A549 (cell line): ENCODE results near the gene AIMP1. TPM values are rescaled to one million over a fixed set of nuclear protein-coding genes. Genes with fewer than 3 reads are reported as not detected.

Experiments used
- ATAC-seq, 2 experiments: fragments of 200-7000 bp in 1 of 2; fragments of >200 bp in 1 of 2; cut with Nextera tagmentation in 1 of 2; cut with Tn5 transposase in 1 of 2; 3 replicates each; pipeline versions ENCODE4 v1.8.0 to v1.9.1; 2018 to 2020; ENCODE audit warnings: mild to moderate bottlenecking in 1 of 2, moderate library complexity in 1 of 2
- CTCF ChIA-PET: fragments of 300-600 bp; sonication (Branson Sonifier 250); formaldehyde crosslinking; extraction: SDS; loops from one replicate; lab custom pipeline; 2021; ENCODE audit warnings: antibody characterized with exemption, inconsistent platforms; lab: Yijun Ruan, JAX
- POLR2A ChIA-PET: fragments of 350-600 bp; formaldehyde crosslinking; extraction: SDS; loops from one replicate; lab custom pipeline; 2021; ENCODE audit warnings: antibody characterized with exemption, inconsistent platforms; lab: Yijun Ruan, JAX
- DNase-seq, 2 experiments: peaks; one replicate each; pipeline versions ENCODE4 v3.0.0 to v3.0.0-alpha.2; 2011 to 2016; ENCODE audit warnings: low read depth in 1 of 2, low spot score in 1 of 2
- FAIRE-seq: peaks from 2 replicates; lab custom pipeline; 2011; peaks lifted over from hg19 to GRCh38; lab: Jason Lieb, UNC
- H3K27ac ChIP-seq, 2 experiments: fragments of >200 bp; sonication (Bioruptor Twin); formaldehyde crosslinking; 3 replicates each; pipeline ENCODE4 v1.5.1; 2016 to 2017
- H3K4me1 ChIP-seq: fragments of >200 bp; sonication (Bioruptor Twin); formaldehyde crosslinking; 3 replicates; pipeline ENCODE4 v1.6.1; 2016
- H3K4me2 ChIP-seq: fragments of >200 bp; sonication (Bioruptor Twin); formaldehyde crosslinking; 3 replicates; pipeline ENCODE4 v1.6.1; 2016
- H3K4me3 ChIP-seq: fragments of >200 bp; sonication (Bioruptor Twin); formaldehyde crosslinking; 3 replicates; pipeline ENCODE4 v1.5.1; 2016
- H3K9me3 ChIP-seq: fragments of >200 bp; sonication (Bioruptor Twin); formaldehyde crosslinking; 3 replicates; pipeline ENCODE4 v1.6.1; 2016
- CEBPB ChIP-seq, 2 experiments: fragments of >200 bp in 1 of 2; sonication (Bioruptor Twin) in 1 of 2; formaldehyde crosslinking in 1 of 2; IDR thresholded peaks; 2 replicates each; pipeline ENCODE4 v1.6.1; 2012 to 2016
- CHD4 ChIP-seq: fragments of 200-600 bp; sonication (generic); IDR thresholded peaks from 2 replicates; pipeline ENCODE4 v1.6.1; 2016; ENCODE audit warnings: antibody characterized with exemption, mild to moderate bottlenecking, borderline replicate concordance
- GATA3 ChIP-seq: IDR thresholded peaks from 2 replicates; pipeline ENCODE4 v1.6.1; 2012; ENCODE audit warnings: borderline replicate concordance
- HEYL ChIP-seq: fragments of 250-450 bp; sonication (Bioruptor Pico); IDR thresholded peaks from 2 replicates; pipeline ENCODE4 v1.8.0; 2021; ENCODE audit warnings: mild to moderate bottlenecking, moderate library complexity
- HOXB5 ChIP-seq: fragments of 250-450 bp; sonication (Bioruptor Pico); IDR thresholded peaks from 2 replicates; pipeline ENCODE4 v1.5.0; 2020; ENCODE audit warnings: mild to moderate bottlenecking, moderate library complexity
- JUN ChIP-seq, 2 experiments: fragments of >200 bp; sonication (Bioruptor Twin); formaldehyde crosslinking; IDR thresholded peaks; 2 replicates in 1 of 2; 3 replicates in 1 of 2; pipeline ENCODE4 v1.6.1; 2016 to 2017
- JUNB ChIP-seq: fragments of >200 bp; sonication (Bioruptor Twin); formaldehyde crosslinking; IDR thresholded peaks from 2 replicates; pipeline ENCODE4 v1.6.1; 2016
- MAZ ChIP-seq: fragments of 150-350 bp; IDR thresholded peaks from 2 replicates; pipeline ENCODE4 v1.6.1; 2014; ENCODE audit warnings: antibody characterized with exemption, low read depth, low read length, borderline replicate concordance
- PHF8 ChIP-seq: fragments of 200-600 bp; sonication (generic); IDR thresholded peaks from 2 replicates; pipeline ENCODE4 v1.6.1; 2016; ENCODE audit warnings: low read depth, mild to moderate bottlenecking, antibody characterized with exemption, moderate library complexity, borderline replicate concordance
- POLR2AphosphoS2 ChIP-seq: conservative IDR thresholded peaks from 2 replicates; pipeline ENCODE4 v1.6.1; 2012; ENCODE audit warnings: low read length, improper control_type of control experiment, inconsistent platforms
- RAD21 ChIP-seq, 2 experiments: fragments of >200 bp in 1 of 2; sonication (Bioruptor Twin) in 1 of 2; formaldehyde crosslinking in 1 of 2; IDR thresholded peaks in 1 of 2; conservative IDR thresholded peaks in 1 of 2; 2 replicates in 1 of 2; 3 replicates in 1 of 2; pipeline ENCODE4 v1.6.1; 2012 to 2018; ENCODE audit warnings: inconsistent platforms in 1 of 2
- RARB ChIP-seq: fragments of 250-450 bp; sonication (Bioruptor Pico); IDR thresholded peaks from 2 replicates; pipeline ENCODE4 v1.8.0; 2021; ENCODE audit warnings: mild to moderate bottlenecking, moderate library complexity
- SMC3 ChIP-seq: fragments of >200 bp; sonication (Bioruptor Twin); formaldehyde crosslinking; IDR thresholded peaks from 3 replicates; pipeline ENCODE4 v1.6.1; 2018; ENCODE audit warnings: inconsistent platforms
- SREBF2 ChIP-seq: fragments of 450-650 bp; IDR thresholded peaks from 2 replicates; pipeline ENCODE4 v1.6.1; 2014; ENCODE audit warnings: mild to moderate bottlenecking, moderate library complexity
- TFCP2L1 ChIP-seq: fragments of 250-450 bp; sonication (Bioruptor Pico); IDR thresholded peaks from 2 replicates; pipeline ENCODE4 v1.5.0; 2021; ENCODE audit warnings: mild to moderate bottlenecking
- ZSCAN20 ChIP-seq: fragments of 250-450 bp; sonication (Bioruptor Pico); IDR thresholded peaks from 2 replicates; pipeline ENCODE4 v1.8.0; 2022; ENCODE audit warnings: mild to moderate bottlenecking, moderate library complexity
- WGBS: methylation state at CpG from one replicate; pipeline ENCODE4 v1.1.6; 2017; ENCODE audit errors: missing lambda C conversion rate; 5-methylcytosine and 5-hydroxymethylcytosine counted together
- polyA plus RNA-seq, 4 experiments: library from polyadenylated mRNA; depleted of rRNA in 3 of 4; stranded (reverse); fragments of >200 nt; fragmentation: RNase III in 1 of 4; extraction: RNeasy Plus Mini Kit Qiagen cat#74134 plus additional on column Dnase treatment in 1 of 4; gene quantifications; 2 replicates in 3 of 4; 3 replicates in 1 of 4; pipeline ENCODE4 v1.2.3, GENCODE V29; 2011 to 2017
- TF ChIP-seq, protein P1 (sequence below): fragments of 200-600 bp; sonication (generic); IDR thresholded peaks from 2 replicates; pipeline ENCODE4 v1.6.1; 2016; ENCODE audit warnings: antibody characterized with exemption, mild to moderate bottlenecking, moderate library complexity
- TF ChIP-seq, protein P2 (sequence below): fragments of >200 bp; sonication (Bioruptor Twin); formaldehyde crosslinking; IDR thresholded peaks from 2 replicates; pipeline ENCODE4 v1.6.1; 2016
- TF ChIP-seq, protein P3 (sequence below): fragments of >200 bp; sonication (Bioruptor Twin); formaldehyde crosslinking; IDR thresholded peaks from 3 replicates; pipeline ENCODE4 v1.5.1; 2016

Gene AIMP1
- polyA plus RNA-seq, 2 of the 4 experiments (the other 2 are of a cell fraction): 35.6 to 70.7 TPM

DNA sequence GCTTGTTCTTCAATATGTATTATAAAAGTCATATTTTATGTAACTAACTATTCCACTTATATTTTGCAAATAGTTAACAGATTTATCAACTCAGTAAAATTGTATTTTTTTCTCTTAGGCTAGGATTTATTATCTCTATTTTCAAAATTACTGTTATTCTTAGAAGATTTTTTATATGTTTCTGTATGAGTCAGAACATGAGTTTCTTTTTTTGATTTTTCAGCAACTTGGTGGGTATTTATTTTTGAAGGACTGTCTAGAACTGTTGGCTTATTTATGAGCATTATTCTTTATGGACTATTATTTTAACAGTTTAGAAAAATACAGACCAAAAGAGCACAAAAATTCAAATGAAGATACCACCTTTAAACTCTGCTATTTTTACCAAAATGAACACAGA is 6.8 kb downstream of the AIMP1 start:
- ChIA-PET POLR2A (no interaction called here), CTCF (no interaction called here)
- ATAC-seq (no peak), DNase-seq (no peak), FAIRE-seq (no peak)
- H3K4me1 ChIP-seq: peaks cover 38% of the 10 kb centered on the region
- TF ChIP-seq, protein P1, sequence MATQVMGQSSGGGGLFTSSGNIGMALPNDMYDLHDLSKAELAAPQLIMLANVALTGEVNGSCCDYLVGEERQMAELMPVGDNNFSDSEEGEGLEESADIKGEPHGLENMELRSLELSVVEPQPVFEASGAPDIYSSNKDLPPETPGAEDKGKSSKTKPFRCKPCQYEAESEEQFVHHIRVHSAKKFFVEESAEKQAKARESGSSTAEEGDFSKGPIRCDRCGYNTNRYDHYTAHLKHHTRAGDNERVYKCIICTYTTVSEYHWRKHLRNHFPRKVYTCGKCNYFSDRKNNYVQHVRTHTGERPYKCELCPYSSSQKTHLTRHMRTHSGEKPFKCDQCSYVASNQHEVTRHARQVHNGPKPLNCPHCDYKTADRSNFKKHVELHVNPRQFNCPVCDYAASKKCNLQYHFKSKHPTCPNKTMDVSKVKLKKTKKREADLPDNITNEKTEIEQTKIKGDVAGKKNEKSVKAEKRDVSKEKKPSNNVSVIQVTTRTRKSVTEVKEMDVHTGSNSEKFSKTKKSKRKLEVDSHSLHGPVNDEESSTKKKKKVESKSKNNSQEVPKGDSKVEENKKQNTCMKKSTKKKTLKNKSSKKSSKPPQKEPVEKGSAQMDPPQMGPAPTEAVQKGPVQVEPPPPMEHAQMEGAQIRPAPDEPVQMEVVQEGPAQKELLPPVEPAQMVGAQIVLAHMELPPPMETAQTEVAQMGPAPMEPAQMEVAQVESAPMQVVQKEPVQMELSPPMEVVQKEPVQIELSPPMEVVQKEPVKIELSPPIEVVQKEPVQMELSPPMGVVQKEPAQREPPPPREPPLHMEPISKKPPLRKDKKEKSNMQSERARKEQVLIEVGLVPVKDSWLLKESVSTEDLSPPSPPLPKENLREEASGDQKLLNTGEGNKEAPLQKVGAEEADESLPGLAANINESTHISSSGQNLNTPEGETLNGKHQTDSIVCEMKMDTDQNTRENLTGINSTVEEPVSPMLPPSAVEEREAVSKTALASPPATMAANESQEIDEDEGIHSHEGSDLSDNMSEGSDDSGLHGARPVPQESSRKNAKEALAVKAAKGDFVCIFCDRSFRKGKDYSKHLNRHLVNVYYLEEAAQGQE: no peak
- TF ChIP-seq TFCP2L1 (CRISPR knock-in tag) (no peak), SMC3 (no peak), CEBPB (IDR thresholded peaks at IDR 0.05) (no peak), ZSCAN20 (no peak), JUN (IDR thresholded peaks at IDR 0.05) (no peak), HOXB5 (CRISPR knock-in tag) (no peak), HEYL (no peak), GATA3 (no peak), MAZ (no peak), JUNB (no peak), PHF8 (no peak), POLR2AphosphoS2 (no peak), CHD4 (no peak), SREBF2 (no peak)
- TF ChIP-seq, protein P2, sequence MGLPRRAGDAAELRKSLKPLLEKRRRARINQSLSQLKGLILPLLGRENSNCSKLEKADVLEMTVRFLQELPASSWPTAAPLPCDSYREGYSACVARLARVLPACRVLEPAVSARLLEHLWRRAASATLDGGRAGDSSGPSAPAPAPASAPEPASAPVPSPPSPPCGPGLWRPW: no peak
- H3K4me3 ChIP-seq: no peak overlapping the region
- no peak overlapping the region for H3K27ac ChIP-seq
- no peaks in the 10 kb centered on the region for H3K9me3 ChIP-seq
- peak overlapping the region; percentile 1; the same call in 2 of the 3 replicates for H3K4me2 ChIP-seq

DNA sequence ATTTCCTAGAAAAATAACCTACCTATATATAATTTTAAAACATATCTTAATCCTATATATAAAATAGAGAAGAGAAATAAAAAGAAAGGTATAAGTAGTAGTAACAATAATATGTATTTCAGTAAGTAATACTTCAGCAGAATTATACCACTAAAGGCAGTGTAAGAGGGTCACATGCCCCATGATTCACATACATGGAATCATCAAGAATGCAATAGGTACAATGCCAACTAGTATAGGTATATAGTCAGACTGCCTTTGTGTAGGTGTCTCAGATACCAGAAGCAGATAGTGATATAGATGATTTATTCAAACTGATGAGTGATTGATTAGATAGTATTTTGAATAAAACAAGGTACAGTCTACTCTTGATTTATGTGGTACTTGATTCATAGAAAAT is 9.4 kb downstream of the AIMP1 start:
- DNase-seq: no peak
- Histone ChIP-seq H3K4me1 (peaks cover 24% of the 10 kb centered on the region), H3K27ac (no peak overlapping the region), H3K9me3 (no peaks in the 10 kb centered on the region), H3K4me2 (no peak overlapping the region), H3K4me3 (no peak overlapping the region)
- no peak for FAIRE-seq
- POLR2A ChIA-PET: no interaction called here
- CTCF ChIA-PET: no interaction called here
- no peak for ATAC-seq
- TF ChIP-seq RARB (no peak), TFCP2L1 (CRISPR knock-in tag) (no peak)

DNA sequence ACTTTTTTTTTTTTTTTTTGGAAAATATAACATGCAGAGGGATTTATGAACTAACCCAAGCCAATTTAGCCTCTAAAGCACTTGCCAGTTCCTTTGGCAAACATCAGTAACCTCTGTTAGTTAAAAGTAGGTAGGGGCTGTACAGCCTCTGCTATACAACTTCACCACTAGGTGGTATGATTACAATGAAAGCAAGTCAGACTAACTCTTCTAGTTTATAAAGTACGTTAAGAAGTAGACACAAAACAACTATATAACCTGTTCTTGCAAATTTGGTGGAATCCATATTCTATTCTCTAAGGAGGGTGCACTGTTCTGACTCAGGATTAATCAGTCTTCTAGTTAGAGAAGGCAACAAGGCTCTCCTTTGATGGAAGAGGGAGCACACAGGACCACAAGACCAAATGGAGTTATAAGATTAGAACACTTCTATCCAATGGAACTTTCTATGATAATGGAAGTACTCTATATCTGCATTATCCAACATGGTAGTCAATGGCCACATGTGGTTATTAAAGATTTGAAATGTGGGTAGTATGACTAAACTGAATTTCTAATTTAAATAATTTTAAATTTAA is 12.8 kb downstream of the AIMP1 start:
- WGBS: 25% methylated on average over 1 of the region's 1 CpG
- FAIRE-seq (no peak), DNase-seq (peak; percentile 18 to 46)

More for the DNA sequence above, 12.8 kb downstream of the AIMP1 start:
- peak; percentile 81 to 91; a peak in 5 of 6 replicates for ATAC-seq
- POLR2A ChIA-PET: interaction anchor here (1.6 kb wide), 1 partner anchor 13 kb away, joined by 5 read pairs; the partner anchor contains the start of gene TBCK
- Histone ChIP-seq H3K27ac (no peak overlapping the region), H3K9me3 (no peaks in the 10 kb centered on the region), H3K4me3 (no peak overlapping the region), H3K4me1 (peaks cover 6% of the 10 kb centered on the region; the same call in 2 of the 3 replicates), H3K4me2 (no peak overlapping the region)
- TF ChIP-seq RAD21 (conservative IDR thresholded peaks at IDR 0.05 in 1 of 2, IDR thresholded peaks at IDR 0.05 in 1 of 2) (peak; percentile 34 to 41; a peak in 3 of 5 replicates), RARB (no peak), POLR2AphosphoS2 (no peak), SMC3 (peak; percentile 45)
- TF ChIP-seq, protein P3, sequence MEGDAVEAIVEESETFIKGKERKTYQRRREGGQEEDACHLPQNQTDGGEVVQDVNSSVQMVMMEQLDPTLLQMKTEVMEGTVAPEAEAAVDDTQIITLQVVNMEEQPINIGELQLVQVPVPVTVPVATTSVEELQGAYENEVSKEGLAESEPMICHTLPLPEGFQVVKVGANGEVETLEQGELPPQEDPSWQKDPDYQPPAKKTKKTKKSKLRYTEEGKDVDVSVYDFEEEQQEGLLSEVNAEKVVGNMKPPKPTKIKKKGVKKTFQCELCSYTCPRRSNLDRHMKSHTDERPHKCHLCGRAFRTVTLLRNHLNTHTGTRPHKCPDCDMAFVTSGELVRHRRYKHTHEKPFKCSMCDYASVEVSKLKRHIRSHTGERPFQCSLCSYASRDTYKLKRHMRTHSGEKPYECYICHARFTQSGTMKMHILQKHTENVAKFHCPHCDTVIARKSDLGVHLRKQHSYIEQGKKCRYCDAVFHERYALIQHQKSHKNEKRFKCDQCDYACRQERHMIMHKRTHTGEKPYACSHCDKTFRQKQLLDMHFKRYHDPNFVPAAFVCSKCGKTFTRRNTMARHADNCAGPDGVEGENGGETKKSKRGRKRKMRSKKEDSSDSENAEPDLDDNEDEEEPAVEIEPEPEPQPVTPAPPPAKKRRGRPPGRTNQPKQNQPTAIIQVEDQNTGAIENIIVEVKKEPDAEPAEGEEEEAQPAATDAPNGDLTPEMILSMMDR: peak; percentile 55
- CTCF ChIA-PET: interaction anchor here (0.6 to 1.8 kb wide), 8 partner anchors 12 to 868 kb away, joined by 3 to 5 read pairs (median 4); partner anchors contain the start of genes AIMP1 and GIMD1
